OCI-LY1 (cell line): ENCODE data around the gene CHRNG.

Experiments used
- H2AFZ ChIP-seq: fragments of 200-600 bp; sonication (generic), shearing (Covaris generic); 2 replicates; pipeline ENCODE4 v1.6.0; 2014; ENCODE audit warnings: antibody characterized with exemption, mild to moderate bottlenecking, low read length
- H3F3A ChIP-seq: fragments of 200-600 bp; sonication (generic), shearing (Covaris generic); 2 replicates; pipeline ENCODE4 v1.6.0; 2014; ENCODE audit warnings: mild to moderate bottlenecking, antibody characterized with exemption, low read length, moderate library complexity; ENCODE audit not compliant: insufficient read depth
- H3K27ac ChIP-seq: fragments of 200-600 bp; sonication (generic); 2 replicates; pipeline ENCODE4 v1.5.1; 2014; ENCODE audit warnings: low read length, mixed run types, mild to moderate bottlenecking, low read depth; ENCODE audit not compliant: poor library complexity, severe bottlenecking
- H3K27me3 ChIP-seq: fragments of 200-600 bp; sonication (generic); 2 replicates; pipeline ENCODE4 v1.6.0; 2014; ENCODE audit warnings: antibody characterized with exemption, mild to moderate bottlenecking, low read length, moderate library complexity; ENCODE audit not compliant: insufficient read depth
- H3K36me3 ChIP-seq: fragments of 200-600 bp; sonication (generic); 2 replicates; pipeline ENCODE4 v1.6.1; 2014; ENCODE audit warnings: mild to moderate bottlenecking, antibody characterized with exemption, low read length, moderate library complexity, mixed read lengths; ENCODE audit not compliant: insufficient read depth
- H3K4me1 ChIP-seq: fragments of 200-600 bp; sonication (generic); 2 replicates; pipeline ENCODE4 v1.5.1; 2014; ENCODE audit warnings: mild to moderate bottlenecking, low read length, moderate library complexity; ENCODE audit not compliant: insufficient read depth, severe bottlenecking
- H3K4me2 ChIP-seq: fragments of 200-600 bp; sonication (generic), shearing (Covaris generic); 2 replicates; pipeline ENCODE4 v1.6.1; 2014; ENCODE audit warnings: low read length
- H3K4me3 ChIP-seq: fragments of 200-600 bp; sonication (generic); 2 replicates; pipeline ENCODE4 v1.5.1; 2014; ENCODE audit warnings: low read length, low read depth, mild to moderate bottlenecking, mixed read lengths; ENCODE audit not compliant: poor library complexity, severe bottlenecking
- H3K79me2 ChIP-seq: fragments of 200-600 bp; shearing (Covaris generic); 2 replicates; pipeline ENCODE4 v1.6.1; 2016; ENCODE audit warnings: mixed run types, low read length, mixed read lengths; ENCODE audit not compliant: insufficient read depth
- H3K9ac ChIP-seq: fragments of 200-600 bp; sonication (generic), shearing (Covaris generic); 2 replicates; pipeline ENCODE4 v1.6.1; 2014; ENCODE audit warnings: mild to moderate bottlenecking, low read length, mixed read lengths
- H3K9me2 ChIP-seq: fragments of 200-600 bp; sonication (generic), shearing (Covaris generic); 2 replicates; pipeline ENCODE4 v1.6.1; 2014; ENCODE audit warnings: low read depth, mild to moderate bottlenecking, low read length, mixed read lengths
- H3K9me3 ChIP-seq: fragments of 200-600 bp; shearing (Covaris generic); 2 replicates; pipeline ENCODE4 v1.6.1; 2014; ENCODE audit warnings: low read length, mixed read lengths
- H4K20me1 ChIP-seq: fragments of 200-600 bp; sonication (generic), shearing (Covaris generic); 2 replicates; pipeline ENCODE4 v1.6.0; 2016; ENCODE audit warnings: mild to moderate bottlenecking, low read length; ENCODE audit not compliant: insufficient read depth
- EZH2 ChIP-seq: fragments of 200-600 bp; sonication (generic), shearing (Covaris generic); IDR thresholded peaks from 2 replicates; pipeline ENCODE4 v1.8.0; 2017; ENCODE audit warnings: borderline replicate concordance, mixed run types, mild to moderate bottlenecking, antibody characterized with exemption, low read length, moderate library complexity, mixed read lengths
- TF ChIP-seq, protein P1 (sequence below): fragments of 200-600 bp; sonication (generic), shearing (Covaris generic); IDR thresholded peaks from 2 replicates; pipeline ENCODE4 v1.5.1; 2017; ENCODE audit warnings: mild to moderate bottlenecking, antibody characterized with exemption, low read length, moderate library complexity, mixed read lengths

CHRNG gene

DNA sequence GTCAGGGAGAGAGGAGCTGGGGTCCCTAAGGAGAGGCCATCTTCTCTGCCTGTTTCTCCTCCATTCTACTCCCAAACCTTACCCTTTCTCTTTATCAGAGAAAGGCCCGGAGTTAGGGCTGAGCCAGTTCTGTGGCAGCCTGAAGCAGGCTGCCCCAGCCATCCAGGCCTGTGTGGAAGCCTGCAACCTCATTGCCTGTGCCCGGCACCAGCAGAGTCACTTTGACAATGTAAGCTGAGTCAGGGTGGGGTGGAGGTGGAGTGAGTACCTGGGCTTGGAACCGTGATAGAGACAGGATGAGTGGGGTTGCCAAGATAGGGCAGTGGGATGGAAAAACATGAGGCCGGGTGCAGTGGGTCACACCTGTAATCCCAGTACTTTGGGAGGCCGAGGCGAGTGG is 5.2 kb downstream of the CHRNG start:
- TF ChIP-seq EZH2: no peak
- TF ChIP-seq, protein P1, sequence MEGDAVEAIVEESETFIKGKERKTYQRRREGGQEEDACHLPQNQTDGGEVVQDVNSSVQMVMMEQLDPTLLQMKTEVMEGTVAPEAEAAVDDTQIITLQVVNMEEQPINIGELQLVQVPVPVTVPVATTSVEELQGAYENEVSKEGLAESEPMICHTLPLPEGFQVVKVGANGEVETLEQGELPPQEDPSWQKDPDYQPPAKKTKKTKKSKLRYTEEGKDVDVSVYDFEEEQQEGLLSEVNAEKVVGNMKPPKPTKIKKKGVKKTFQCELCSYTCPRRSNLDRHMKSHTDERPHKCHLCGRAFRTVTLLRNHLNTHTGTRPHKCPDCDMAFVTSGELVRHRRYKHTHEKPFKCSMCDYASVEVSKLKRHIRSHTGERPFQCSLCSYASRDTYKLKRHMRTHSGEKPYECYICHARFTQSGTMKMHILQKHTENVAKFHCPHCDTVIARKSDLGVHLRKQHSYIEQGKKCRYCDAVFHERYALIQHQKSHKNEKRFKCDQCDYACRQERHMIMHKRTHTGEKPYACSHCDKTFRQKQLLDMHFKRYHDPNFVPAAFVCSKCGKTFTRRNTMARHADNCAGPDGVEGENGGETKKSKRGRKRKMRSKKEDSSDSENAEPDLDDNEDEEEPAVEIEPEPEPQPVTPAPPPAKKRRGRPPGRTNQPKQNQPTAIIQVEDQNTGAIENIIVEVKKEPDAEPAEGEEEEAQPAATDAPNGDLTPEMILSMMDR: no peak
- Histone ChIP-seq H3K4me3 (no peak overlapping the region), H3F3A (no peaks in the 10 kb centered on the region), H3K9me3 (no peaks in the 10 kb centered on the region), H3K4me2 (no peak overlapping the region), H3K27me3 (no peaks in the 10 kb centered on the region), H3K27ac (no peak overlapping the region), H3K36me3 (peaks cover 44% of the 10 kb centered on the region), H3K9me2 (no peaks in the 10 kb centered on the region), H3K9ac (no peak overlapping the region), H3K4me1 (peaks cover 10% of the 10 kb centered on the region), H3K79me2 (peaks cover 2% of the 10 kb centered on the region; the same call in 1 of the 2 replicates), H4K20me1 (no peaks in the 10 kb centered on the region), H2AFZ (no peak overlapping the region)

DNA sequence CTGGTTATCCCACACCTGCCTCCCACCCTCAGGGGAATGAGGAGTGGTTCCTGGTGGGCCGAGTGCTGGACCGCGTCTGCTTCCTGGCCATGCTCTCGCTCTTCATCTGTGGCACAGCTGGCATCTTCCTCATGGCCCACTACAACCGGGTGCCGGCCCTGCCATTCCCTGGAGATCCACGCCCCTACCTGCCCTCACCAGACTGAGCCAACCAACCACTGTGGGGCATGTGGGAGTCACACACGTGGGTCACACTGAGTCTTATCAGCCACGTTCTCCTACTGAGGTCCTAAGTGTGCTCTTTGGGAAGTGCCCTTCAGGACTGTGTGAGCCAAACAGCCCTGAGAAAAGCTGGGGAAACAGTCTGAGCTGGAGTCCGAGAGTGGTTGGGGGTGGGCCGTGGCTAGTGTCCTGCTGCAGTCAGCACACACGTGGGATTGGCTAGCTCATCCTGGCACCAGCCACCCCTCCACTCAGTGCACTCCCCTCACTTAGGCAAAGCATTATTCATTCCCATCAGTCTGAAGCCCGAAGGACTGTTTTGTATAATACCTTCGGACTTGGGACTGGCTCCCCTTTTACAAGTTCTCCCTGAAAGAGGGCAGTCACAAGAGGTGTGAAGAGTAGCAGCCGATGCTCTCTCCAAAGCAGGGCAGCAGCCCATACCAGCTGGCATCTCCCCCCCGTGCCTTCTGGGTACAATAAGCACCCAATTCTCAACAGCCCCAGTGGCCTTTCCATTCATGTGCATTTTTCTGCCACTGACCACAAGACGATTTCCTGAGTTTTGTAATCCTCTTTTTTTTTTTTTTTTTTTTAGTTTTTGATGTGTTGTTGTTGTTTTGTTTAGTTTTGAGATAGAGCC is 6.3 kb downstream of the CHRNG start:
- H3K4me1 ChIP-seq: peaks cover 11% of the 10 kb centered on the region
- no peaks in the 10 kb centered on the region for H3F3A ChIP-seq
- no peaks in the 10 kb centered on the region for H4K20me1 ChIP-seq
- peaks cover 7% of the 10 kb centered on the region; the same call in 1 of the 2 replicates for H3K79me2 ChIP-seq
- H3K4me3 ChIP-seq: no peak overlapping the region
- peaks cover 44% of the 10 kb centered on the region for H3K36me3 ChIP-seq
- TF ChIP-seq, protein P1: no peak
- no peak for TF ChIP-seq EZH2
- H3K9me2 ChIP-seq: no peaks in the 10 kb centered on the region
- no peak overlapping the region for H3K4me2 ChIP-seq
- no peak overlapping the region for H2AFZ ChIP-seq
- no peaks in the 10 kb centered on the region for H3K27me3 ChIP-seq
- no peak overlapping the region for H3K27ac ChIP-seq
- H3K9ac ChIP-seq: no peak overlapping the region
- H3K9me3 ChIP-seq: no peaks in the 10 kb centered on the region

DNA sequence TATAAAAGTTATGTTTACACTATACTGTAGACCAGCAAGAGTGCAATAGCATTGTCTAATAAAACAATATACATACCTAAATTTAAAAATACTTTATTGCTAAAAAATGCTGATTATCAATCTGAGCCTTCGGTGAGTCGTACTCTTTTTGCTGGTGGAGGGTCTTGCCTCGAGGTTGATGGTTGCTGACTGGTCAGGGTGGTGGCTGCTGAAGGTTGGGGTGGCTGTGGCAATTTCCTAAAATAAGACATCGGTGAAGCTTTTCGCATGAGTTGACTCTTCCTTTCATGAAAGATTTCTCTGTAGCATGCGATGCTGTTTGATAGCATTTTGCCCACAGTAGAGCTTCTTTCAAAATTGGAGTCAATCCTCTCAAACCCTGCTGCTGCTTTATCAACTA is 8.5 kb downstream of the CHRNG start:
- Histone ChIP-seq H3K79me2 (peaks cover 20% of the 10 kb centered on the region; the same call in 1 of the 2 replicates), H3K9me3 (no peaks in the 10 kb centered on the region), H3K9me2 (no peaks in the 10 kb centered on the region), H3K36me3 (peaks cover 53% of the 10 kb centered on the region), H3K4me3 (no peak overlapping the region), H3K9ac (no peak overlapping the region), H3K27ac (no peak overlapping the region), H4K20me1 (no peaks in the 10 kb centered on the region), H3F3A (no peaks in the 10 kb centered on the region), H3K4me1 (peaks cover 19% of the 10 kb centered on the region), H3K4me2 (no peak overlapping the region), H2AFZ (no peak overlapping the region), H3K27me3 (no peaks in the 10 kb centered on the region)
- TF ChIP-seq, protein P1: no peak
- TF ChIP-seq EZH2: no peak
